AG04449 (cell line): ENCODE data around the gene MIS18A.

Source experiments
- CTCF ChIA-PET: fragments of 350-600 bp; formaldehyde crosslinking; extraction: SDS; loops from one replicate; lab custom pipeline; 2021; ENCODE audit warnings: antibody characterized with exemption; lab: Yijun Ruan, JAX
- POLR2A ChIA-PET: fragments of 400-600, 350-600 bp; formaldehyde crosslinking; extraction: SDS; loops from one replicate; lab custom pipeline; 2020; ENCODE audit warnings: antibody characterized with exemption, inconsistent platforms; lab: Yijun Ruan, JAX
- DNase-seq: peaks from one replicate; pipeline ENCODE4 v3.0.0-alpha.2; 2010; ENCODE audit warnings: low read depth, low spot score
- H3K4me3 ChIP-seq: 2 replicates; pipeline ENCODE4 v1.5.1; 2011; ENCODE audit warnings: low read depth, mild to moderate bottlenecking, control low read depth, low read length
- CTCF ChIP-seq: IDR thresholded peaks from one replicate; pipeline ENCODE4 v1.5.1; 2011; ENCODE audit warnings: mild to moderate bottlenecking, moderate library complexity, low read length, control low read depth, inconsistent platforms; ENCODE audit not compliant: insufficient read depth; ENCODE audit errors: missing control alignments

Gene MIS18A

DNA sequence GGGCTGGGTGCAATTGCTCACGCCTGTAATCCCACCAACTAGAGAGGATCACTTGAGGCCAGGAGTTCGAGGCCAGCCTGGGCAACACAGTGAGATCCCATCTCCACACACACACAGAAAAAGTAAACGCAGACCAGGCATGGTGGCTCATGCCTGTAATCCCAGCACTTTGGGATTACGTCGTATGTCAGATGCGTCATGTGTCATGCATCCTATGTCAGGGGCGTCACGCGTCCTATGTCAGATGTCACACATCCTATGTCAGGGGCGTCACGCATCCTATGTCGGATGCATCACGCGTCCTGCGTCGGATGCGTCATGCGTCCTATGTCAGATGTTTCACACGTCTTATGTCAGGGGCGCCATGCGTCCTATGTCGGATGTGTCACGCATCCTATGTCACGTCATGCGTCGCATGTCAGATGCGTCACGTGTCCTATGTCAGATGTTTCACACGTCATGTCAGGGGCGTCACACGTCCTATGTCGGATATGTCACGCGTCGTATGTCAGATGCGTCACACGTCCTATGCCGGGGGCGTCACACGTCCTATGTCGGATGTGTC lies 21.4 kb upstream of the MIS18A start:
- no peak for DNase-seq
- no peak overlapping the region for H3K4me3 ChIP-seq
- TF ChIP-seq CTCF = no peak
- POLR2A ChIA-PET = no interaction called here
- CTCF ChIA-PET = interaction anchor here (1.1 to 1.3 kb wide), 3 partner anchors 8 to 21 kb away, joined by 4 to 5 read pairs (median 4); partner anchors contain the start of gene MIS18A

DNA sequence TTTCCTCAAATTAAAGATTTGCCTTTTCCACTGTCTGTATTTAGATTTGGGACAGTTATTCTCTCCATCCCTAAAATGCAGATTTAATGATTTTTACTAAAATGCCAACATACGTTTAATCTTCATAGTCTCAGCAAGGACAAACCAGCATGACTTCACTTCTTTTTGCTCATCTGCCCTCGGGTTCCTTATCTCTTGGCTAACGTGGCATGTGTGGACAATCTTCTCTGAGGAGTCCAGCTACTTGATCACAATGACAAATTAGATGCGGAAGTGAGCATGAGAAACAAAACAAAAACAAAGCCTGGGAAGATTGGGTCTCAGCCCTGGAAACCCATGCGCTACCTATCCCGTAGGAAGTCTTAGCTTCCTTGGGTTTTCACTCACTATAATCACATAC lies 20.8 kb upstream of the MIS18A start:
- DNase-seq = no peak
- ChIA-PET POLR2A (no interaction called here), CTCF (interaction anchor here (1.1 to 1.3 kb wide), 3 partner anchors 9 to 21 kb away, joined by 4 to 5 read pairs (median 4); partner anchors contain the start of gene MIS18A)
- TF ChIP-seq CTCF = no peak
- no peak overlapping the region for H3K4me3 ChIP-seq

GRCh38 chr21:32298658-32299081 lies 19.8 kb upstream of the MIS18A start, which contains the start of gene MRAP:
Gene MRAP (plus strand): TSS chr21:32298855. CDS start chr21:32298972, 117 bp downstream.
- no peak for DNase-seq
- no peak within 1 kb of the TSS for H3K4me3 ChIP-seq
- TF ChIP-seq CTCF = no peak
- ChIA-PET CTCF (interaction anchor here (1.1 to 1.3 kb wide), 2 partner anchors 8 to 20 kb away, joined by 4 to 5 read pairs; partner anchors contain the start of gene MIS18A), POLR2A (no interaction called here)

GRCh38 chr21:32298148-32298559 lies 19.3 kb upstream of the MIS18A start:
- POLR2A ChIA-PET = no interaction called here
- H3K4me3 ChIP-seq = no peak overlapping the region
- no peak for DNase-seq
- CTCF ChIA-PET = no interaction called here
- TF ChIP-seq CTCF = no peak

GRCh38 chr21:32297449-32297848 lies 18.6 kb upstream of the MIS18A start:
- TF ChIP-seq CTCF = no peak
- no peak for DNase-seq
- no peak overlapping the region for H3K4me3 ChIP-seq
- ChIA-PET POLR2A (no interaction called here), CTCF (no interaction called here)

DNA sequence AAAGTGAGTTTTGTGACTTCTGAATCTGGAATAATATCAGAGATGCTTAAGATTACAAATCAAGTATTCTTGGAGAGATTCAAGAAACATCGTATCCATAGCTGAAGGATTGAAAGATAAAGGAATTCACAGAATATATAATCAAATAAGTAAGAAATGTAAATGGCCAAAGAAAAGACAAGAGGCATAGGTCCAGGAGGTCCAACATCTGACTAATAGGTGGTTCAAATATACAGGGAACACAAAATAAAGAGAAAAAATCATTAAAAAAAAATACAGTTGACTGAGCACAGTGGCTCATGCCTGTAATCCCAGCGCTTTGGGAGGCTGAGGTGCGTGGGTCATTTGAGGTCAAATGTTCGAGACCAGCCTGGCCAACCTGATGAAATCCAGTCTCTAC lies 6.6 kb upstream of the MIS18A start:
- POLR2A ChIA-PET = no interaction called here
- CTCF ChIA-PET = interaction anchor here (0.6 kb wide), 1 partner anchor 427 kb away, joined by 3 read pairs; no protein-coding TSS in a partner anchor
- H3K4me3 ChIP-seq = no peak overlapping the region
- TF ChIP-seq CTCF = no peak
- DNase-seq = no peak
